ENCODE measurements around the gene ATG3. TPM values are rescaled to one million over a fixed set of nuclear protein-coding genes. Genes with fewer than 3 reads are reported as not detected.

Gene ATG3
- total and polyA plus RNA-seq, 9 of the 15 experiments (the other 6 are each of a cell fraction or from before 2014, with no cell fraction given) = 48.7 to 107 (median 64.7) TPM

GRCh38 chr3:112561734-112562529 lies at the start of gene ATG3, which contains the start of gene SLC35A5 (continued):
- TF ChIP-seq ZNF407 (IDR thresholded peaks at IDR 0.05; ENCODE audit: low read depth) (peak; percentile 93), E2F3 (CRISPR knock-in tag; IDR thresholded peaks at IDR 0.05) (peak; percentile 60; the same call in 1 of the 2 replicates), KDM4B (IDR thresholded peaks at IDR 0.05; ENCODE audit: borderline replicate concordance in 2 of 2, low read depth in 1 of 2) (peak in 1 of 2 experiments; percentile 72; a peak in 1 of 4 replicates), RREB1 (CRISPR knock-in tag; IDR thresholded peaks at IDR 0.05) (no peak), CEBPG (CRISPR knock-in tag; IDR thresholded peaks at IDR 0.05) (peak; percentile 43; the same call in 1 of the 2 replicates), CEBPG (tag; conservative IDR thresholded peaks at IDR 0.05 in 1 of 2, IDR thresholded peaks at IDR 0.05 in 1 of 2) (peak in 1 of 2 experiments; percentile 71; a peak in 3 of 4 replicates), SMARCA4 (IDR thresholded peaks at IDR 0.05) (no peak), BHLHE40 (IDR thresholded peaks at IDR 0.05; ENCODE audit: low read length) (peak; percentile 100), ZBTB2 (IDR thresholded peaks at IDR 0.05) (peak; percentile 68), TBP (optimal IDR thresholded peaks at IDR 0.05; ENCODE audit: low read depth, low read length) (peak; percentile 54), SP1 (CRISPR knock-in tag; IDR thresholded peaks at IDR 0.05) (peak; percentile 73)
